Kidney glomerular epithelial cell (primary cell): ENCODE data around the gene LMAN2L.

ENCODE experiments used
- DNase-seq: peaks from one replicate; lab custom pipeline; 2025; lab: John Stamatoyannopoulos, UW

The LMAN2L gene

GRCh38 chr2:96760036-96760985 is 20.4 kb upstream of the LMAN2L start, which contains the start of gene CNNM4:
TSS of gene CNNM4 (plus strand) at chr2:96760902. CDS start at chr2:96761000, 98 bp downstream.
- DNase-seq = peak; percentile 78

GRCh38 chr2:96759548-96759947 is 19.7 kb upstream of the LMAN2L start:
- no peak for DNase-seq

GRCh38 chr2:96758987-96759386 is 19.1 kb upstream of the LMAN2L start:
- no peak for DNase-seq

GRCh38 chr2:96757477-96757860 is 17.6 kb upstream of the LMAN2L start:
- no peak for DNase-seq

GRCh38 chr2:96756788-96757476 is 17.1 kb upstream of the LMAN2L start:
- no peak for DNase-seq

- no peak for DNase-seq
These were observed 14.5 kb upstream of the LMAN2L start for GRCh38 chr2:96754317-96754716.

- DNase-seq = no peak
These were observed 13.9 kb upstream of the LMAN2L start for GRCh38 chr2:96753661-96754282.

- no peak for DNase-seq
These were observed 11.9 kb upstream of the LMAN2L start for GRCh38 chr2:96751800-96752199.

- no peak for DNase-seq
These were observed 7.3 kb upstream of the LMAN2L start for GRCh38 chr2:96747061-96747617.

GRCh38 chr2:96739076-96739632 is 710 bp downstream of the LMAN2L start:
- DNase-seq = no peak

GRCh38 chr2:96737831-96738230 is 2.0 kb downstream of the LMAN2L start:
- no peak for DNase-seq

GRCh38 chr2:96737251-96737650 is 2.6 kb downstream of the LMAN2L start:
- no peak for DNase-seq

GRCh38 chr2:96734880-96735583 is 4.8 kb downstream of the LMAN2L start:
- DNase-seq = no peak

- no peak for DNase-seq
These were observed 5.9 kb downstream of the LMAN2L start for GRCh38 chr2:96733931-96734330.

GRCh38 chr2:96730212-96730611 is 9.7 kb downstream of the LMAN2L start:
- no peak for DNase-seq

- no peak for DNase-seq
These were observed 10.1 kb downstream of the LMAN2L start for GRCh38 chr2:96729748-96730147.

- no peak for DNase-seq
These were observed 12.4 kb downstream of the LMAN2L start for GRCh38 chr2:96727431-96727830.

- no peak for DNase-seq
These were observed 13.7 kb downstream of the LMAN2L start for GRCh38 chr2:96726131-96726530.

- no peak for DNase-seq
These were observed 23.5 kb downstream of the LMAN2L start for GRCh38 chr2:96716388-96716787.

- no peak for DNase-seq
These were observed 24.2 kb downstream of the LMAN2L start for GRCh38 chr2:96715658-96716057.

- DNase-seq = no peak
These were observed 28.9 kb downstream of the LMAN2L start for GRCh38 chr2:96710985-96711384.
